ENCODE results near the gene NAPG.

The NAPG gene

GRCh38 chr18:10525697-10526560 lies at the start of gene NAPG:
Gene NAPG (plus strand): TSS chr18:10526027. CDS start chr18:10526103, 76 bp downstream.
- DNase-seq (ENCODE audit: low spot score in 2 of 2) = peak; percentile 80 to 92
- H3K9me3 Mint-ChIP-seq = no peaks in the 10 kb centered on the region
- peaks cover 9% of the 10 kb centered on the region for H3K36me3 Mint-ChIP-seq
- H3K27ac Mint-ChIP-seq = peak within 1 kb of the TSS; percentile 90
- peak within 1 kb of the TSS; percentile 86 for H3K4me3 Mint-ChIP-seq
- ATAC-seq = peak; percentile 93
- peaks cover 45% of the 10 kb centered on the region for H3K4me1 Mint-ChIP-seq

- DNase-seq (ENCODE audit: low spot score in 2 of 2) (no peak), ATAC-seq (no peak)
- no peaks in the 10 kb centered on the region for H3K36me3 Mint-ChIP-seq
- H3K4me1 Mint-ChIP-seq = no peaks in the 10 kb centered on the region
- H3K9me3 Mint-ChIP-seq = no peaks in the 10 kb centered on the region
- H3K4me3 Mint-ChIP-seq = no peak overlapping the region
- no peak overlapping the region for H3K27ac Mint-ChIP-seq
Observed at GRCh38 chr18:10476338-10476791, 49.5 kb upstream of the NAPG start.

GRCh38 chr18:10477121-10477862 lies 48.5 kb upstream of the NAPG start:
- Mint-ChIP-seq H3K9me3 (no peaks in the 10 kb centered on the region), H3K4me1 (no peaks in the 10 kb centered on the region), H3K4me3 (no peak overlapping the region), H3K27ac (no peak overlapping the region), H3K36me3 (no peaks in the 10 kb centered on the region)
- DNase-seq (ENCODE audit: low spot score in 2 of 2) (no peak), ATAC-seq (no peak)

GRCh38 chr18:10477863-10478260 lies 48.0 kb upstream of the NAPG start:
- no peak overlapping the region for H3K27ac Mint-ChIP-seq
- ATAC-seq (no peak), DNase-seq (ENCODE audit: low spot score in 2 of 2) (no peak)
- H3K9me3 Mint-ChIP-seq = no peaks in the 10 kb centered on the region
- H3K36me3 Mint-ChIP-seq = no peaks in the 10 kb centered on the region
- no peak overlapping the region for H3K4me3 Mint-ChIP-seq
- no peaks in the 10 kb centered on the region for H3K4me1 Mint-ChIP-seq

GRCh38 chr18:10481831-10482230 lies 44.0 kb upstream of the NAPG start:
- no peak overlapping the region for H3K27ac Mint-ChIP-seq

GRCh38 chr18:10482363-10482984 lies 43.4 kb upstream of the NAPG start:
- Mint-ChIP-seq H3K9me3 (no peaks in the 10 kb centered on the region), H3K4me3 (no peak overlapping the region), H3K4me1 (no peaks in the 10 kb centered on the region), H3K27ac (no peak overlapping the region), H3K36me3 (no peaks in the 10 kb centered on the region)
- no peak for ATAC-seq
- no peak for DNase-seq (ENCODE audit: low spot score in 2 of 2)

More at GRCh38 chr18:10481831-10482230, 44.0 kb upstream of the NAPG start:
- DNase-seq (ENCODE audit: low spot score in 2 of 2) = no peak
- Mint-ChIP-seq H3K36me3 (no peaks in the 10 kb centered on the region), H3K4me3 (no peak overlapping the region), H3K4me1 (no peaks in the 10 kb centered on the region), H3K9me3 (no peaks in the 10 kb centered on the region)
- ATAC-seq = no peak

- no peaks in the 10 kb centered on the region for H3K36me3 Mint-ChIP-seq
- H3K4me1 Mint-ChIP-seq = no peaks in the 10 kb centered on the region
- H3K9me3 Mint-ChIP-seq = no peaks in the 10 kb centered on the region
- H3K4me3 Mint-ChIP-seq = no peak overlapping the region
- DNase-seq (ENCODE audit: low spot score in 2 of 2) (peak in 1 of 2 donors; percentile 40), ATAC-seq (peak; percentile 51)
- H3K27ac Mint-ChIP-seq = no peak overlapping the region
Observed at GRCh38 chr18:10482985-10483949, 42.6 kb upstream of the NAPG start.

GRCh38 chr18:10485475-10485874 lies 40.4 kb upstream of the NAPG start:
- no peak for ATAC-seq
- Mint-ChIP-seq H3K9me3 (no peaks in the 10 kb centered on the region), H3K27ac (no peak overlapping the region), H3K4me3 (no peak overlapping the region), H3K36me3 (no peaks in the 10 kb centered on the region), H3K4me1 (peaks cover 5% of the 10 kb centered on the region)
- DNase-seq (ENCODE audit: low spot score in 2 of 2) = no peak

- Mint-ChIP-seq H3K4me1 (peaks cover 11% of the 10 kb centered on the region), H3K9me3 (no peaks in the 10 kb centered on the region), H3K27ac (no peak overlapping the region), H3K36me3 (no peaks in the 10 kb centered on the region), H3K4me3 (no peak overlapping the region)
- no peak for DNase-seq (ENCODE audit: low spot score in 2 of 2)
- ATAC-seq = no peak
Observed at GRCh38 chr18:10486362-10486761, 39.5 kb upstream of the NAPG start.

- no peak for DNase-seq (ENCODE audit: low spot score in 2 of 2)
- Mint-ChIP-seq H3K36me3 (no peaks in the 10 kb centered on the region), H3K4me1 (peaks cover 11% of the 10 kb centered on the region), H3K9me3 (no peaks in the 10 kb centered on the region), H3K4me3 (no peak overlapping the region), H3K27ac (no peak overlapping the region)
- no peak for ATAC-seq
Observed at GRCh38 chr18:10487154-10487553, 38.7 kb upstream of the NAPG start.

- Mint-ChIP-seq H3K27ac (no peak overlapping the region), H3K9me3 (no peaks in the 10 kb centered on the region), H3K4me1 (peaks cover 11% of the 10 kb centered on the region), H3K36me3 (no peaks in the 10 kb centered on the region), H3K4me3 (no peak overlapping the region)
- DNase-seq (ENCODE audit: low spot score in 2 of 2) (no peak), ATAC-seq (no peak)
Observed at GRCh38 chr18:10488017-10488416, 37.8 kb upstream of the NAPG start.

GRCh38 chr18:10490401-10491165 lies 35.2 kb upstream of the NAPG start:
- no peak overlapping the region for H3K4me3 Mint-ChIP-seq
- DNase-seq (ENCODE audit: low spot score in 2 of 2) = peak; percentile 26 to 61

GRCh38 chr18:10495936-10496335 lies 29.9 kb upstream of the NAPG start:
- ATAC-seq = no peak

More at GRCh38 chr18:10490401-10491165, 35.2 kb upstream of the NAPG start:
- peak; percentile 97 for ATAC-seq
- Mint-ChIP-seq H3K36me3 (no peaks in the 10 kb centered on the region), H3K27ac (peak overlapping the region; percentile 48), H3K4me1 (peaks cover 11% of the 10 kb centered on the region), H3K9me3 (no peaks in the 10 kb centered on the region)

GRCh38 chr18:10497206-10497749 lies 28.5 kb upstream of the NAPG start:
- no peak overlapping the region for H3K4me3 Mint-ChIP-seq

More at GRCh38 chr18:10495936-10496335, 29.9 kb upstream of the NAPG start:
- Mint-ChIP-seq H3K36me3 (no peaks in the 10 kb centered on the region), H3K27ac (no peak overlapping the region), H3K9me3 (no peaks in the 10 kb centered on the region), H3K4me3 (no peak overlapping the region), H3K4me1 (peaks cover 17% of the 10 kb centered on the region)
- DNase-seq (ENCODE audit: low spot score in 2 of 2) = no peak

More at GRCh38 chr18:10497206-10497749, 28.5 kb upstream of the NAPG start:
- ATAC-seq (no peak), DNase-seq (ENCODE audit: low spot score in 2 of 2) (no peak)
- Mint-ChIP-seq H3K27ac (no peak overlapping the region), H3K36me3 (no peaks in the 10 kb centered on the region), H3K4me1 (peaks cover 15% of the 10 kb centered on the region), H3K9me3 (no peaks in the 10 kb centered on the region)

All from stimulated activated effector memory CD8-positive, alpha-beta T cell treated with anti-CD3 and anti-CD28 coated beads, Interleukin-12 subunit alpha, Interleukin-12 subunit beta, amount 100 ng/mL, for 72 hours (primary cell).